HepG2 (cell line): ENCODE data around the gene NCAPG. TPM values are rescaled to one million over a fixed set of nuclear protein-coding genes. Genes with fewer than 3 reads are reported as not detected.

Experiments
- CENPT ChIP-seq: sonication (generic); formaldehyde crosslinking; IDR thresholded peaks from 2 replicates; pipeline ENCODE4 v1.8.0; 2022; ENCODE audit warnings: low read depth, mild to moderate bottlenecking, moderate library complexity, missing genetic modification reagents
- EHMT2 ChIP-seq: fragments of 200-600 bp; sonication (generic); IDR thresholded peaks from 2 replicates; pipeline ENCODE4 v1.7.0; 2017; ENCODE audit warnings: antibody characterized with exemption, low read depth, low read length, borderline replicate concordance
- HOXD1 ChIP-seq: sonication (generic); formaldehyde crosslinking; IDR thresholded peaks from 2 replicates; pipeline ENCODE4 v1.5.0; 2020; ENCODE audit warnings: missing genetic modification reagents
- NR2F6 ChIP-seq, 2 experiments: IDR thresholded peaks; 2 replicates each; pipeline ENCODE4 v1.6.1; 2016; ENCODE audit warnings: antibody characterized with exemption in 1 of 2, mild to moderate bottlenecking in 1 of 2
- PTBP1 ChIP-seq: fragments of 200-400 bp; formaldehyde crosslinking; IDR thresholded peaks from 2 replicates; pipeline ENCODE4 v1.6.1; 2018; ENCODE audit warnings: low read length, low read depth; ENCODE audit not compliant: poor library complexity, severe bottlenecking
- SIX1 ChIP-seq: sonication (generic); formaldehyde crosslinking; IDR thresholded peaks from 2 replicates; pipeline ENCODE4 v1.4.0; 2020; ENCODE audit warnings: missing genetic modification reagents, borderline replicate concordance
- SMYD3 ChIP-seq: sonication (generic); formaldehyde crosslinking; IDR thresholded peaks from 2 replicates; pipeline ENCODE4 v1.8.1; 2023; ENCODE audit warnings: mild to moderate bottlenecking, missing genetic modification reagents
- TGIF2 ChIP-seq: IDR thresholded peaks from 2 replicates; pipeline ENCODE4 v1.6.1; 2016; ENCODE audit warnings: control low read depth, missing compliant biosample characterization
- TOE1 ChIP-seq: sonication (generic); formaldehyde crosslinking; IDR thresholded peaks from 2 replicates; pipeline ENCODE4 v1.4.0; 2020; ENCODE audit warnings: mild to moderate bottlenecking, missing genetic modification reagents
- ZNF501 ChIP-seq: sonication (generic); formaldehyde crosslinking; IDR thresholded peaks from 2 replicates; pipeline ENCODE4 v1.5.1; 2020; ENCODE audit warnings: mild to moderate bottlenecking, moderate library complexity, missing genetic modification reagents
- ZNF546 ChIP-seq: sonication (generic); formaldehyde crosslinking; conservative IDR thresholded peaks from 2 replicates; pipeline ENCODE4 v1.8.1; 2023; ENCODE audit warnings: mild to moderate bottlenecking, missing genetic modification reagents
- ZNF549 ChIP-seq: sonication (generic); formaldehyde crosslinking; IDR thresholded peaks from 2 replicates; pipeline ENCODE4 v1.5.0; 2020; ENCODE audit warnings: missing genetic modification reagents
- ZNF674 ChIP-seq: sonication (generic); formaldehyde crosslinking; IDR thresholded peaks from 2 replicates; pipeline ENCODE4 v1.5.0; 2020; ENCODE audit warnings: low read depth, mild to moderate bottlenecking, missing genetic modification reagents
- ZNF709 ChIP-seq: sonication (generic); formaldehyde crosslinking; IDR thresholded peaks from 2 replicates; pipeline ENCODE4 v1.5.0; 2020; ENCODE audit warnings: mild to moderate bottlenecking, missing genetic modification reagents
- polyA plus RNA-seq, 8 experiments: library from polyadenylated mRNA; depleted of rRNA in 3 of 8; stranded (reverse) in 7 of 8; unstranded in 1 of 8; fragments of >200 nt; fragmentation: Illumina TruSeq in 4 of 8; extraction: Trizol in 4 of 8; gene quantifications; 2 replicates each; pipeline versions ENCODE4 v1.2.1 to v1.2.3, GENCODE V29; 2011 to 2016; ENCODE audit warnings: low read depth in 4 of 8, missing spikeins in 1 of 8, mixed read lengths in 1 of 8; ENCODE audit not compliant: insufficient read depth in 1 of 8
- total RNA-seq, 5 experiments: library from RNA; depleted of rRNA; stranded (reverse); fragments of >200 nt; fragmentation: Illumina TruSeq; extraction: Trizol; gene quantifications; 2 replicates each; pipeline ENCODE4 v1.2.3, GENCODE V29; 2016; ENCODE audit warnings: low read depth in 1 of 5
- TF ChIP-seq, protein P1 (sequence below): sonication (generic); formaldehyde crosslinking; IDR thresholded peaks from 2 replicates; pipeline ENCODE4 v1.4.0; 2020; ENCODE audit warnings: low read depth, mild to moderate bottlenecking, missing genetic modification reagents
- TF ChIP-seq, protein P2 (sequence below): IDR thresholded peaks from 2 replicates; pipeline ENCODE4 v1.6.1; 2016; ENCODE audit warnings: low read depth, control low read depth
- TF ChIP-seq, protein P3 (sequence below): sonication (generic); formaldehyde crosslinking; IDR thresholded peaks from 2 replicates; pipeline ENCODE4 v1.4.0; 2020; ENCODE audit warnings: mild to moderate bottlenecking, missing genetic modification reagents
- TF ChIP-seq, protein P4 (sequence below): sonication (generic); formaldehyde crosslinking; IDR thresholded peaks from 2 replicates; pipeline ENCODE4 v1.8.0; 2022; ENCODE audit warnings: missing genetic modification reagents, low read depth, mild to moderate bottlenecking, borderline replicate concordance
- TF ChIP-seq, protein P5 (sequence below): sonication (generic); formaldehyde crosslinking; IDR thresholded peaks from 2 replicates; pipeline ENCODE4 v1.5.1; 2020; ENCODE audit warnings: missing genetic modification reagents, mild to moderate bottlenecking, borderline replicate concordance
- TF ChIP-seq, protein P6 (sequence below): sonication (generic); formaldehyde crosslinking; IDR thresholded peaks from 2 replicates; pipeline ENCODE4 v1.4.0; 2020; ENCODE audit warnings: missing genetic modification reagents

NCAPG gene
- total and polyA plus RNA-seq, 2 of the 13 experiments (the other 11 are each of a cell fraction or from before 2014, with no cell fraction given): 14.8 to 61.9 TPM

DNA sequence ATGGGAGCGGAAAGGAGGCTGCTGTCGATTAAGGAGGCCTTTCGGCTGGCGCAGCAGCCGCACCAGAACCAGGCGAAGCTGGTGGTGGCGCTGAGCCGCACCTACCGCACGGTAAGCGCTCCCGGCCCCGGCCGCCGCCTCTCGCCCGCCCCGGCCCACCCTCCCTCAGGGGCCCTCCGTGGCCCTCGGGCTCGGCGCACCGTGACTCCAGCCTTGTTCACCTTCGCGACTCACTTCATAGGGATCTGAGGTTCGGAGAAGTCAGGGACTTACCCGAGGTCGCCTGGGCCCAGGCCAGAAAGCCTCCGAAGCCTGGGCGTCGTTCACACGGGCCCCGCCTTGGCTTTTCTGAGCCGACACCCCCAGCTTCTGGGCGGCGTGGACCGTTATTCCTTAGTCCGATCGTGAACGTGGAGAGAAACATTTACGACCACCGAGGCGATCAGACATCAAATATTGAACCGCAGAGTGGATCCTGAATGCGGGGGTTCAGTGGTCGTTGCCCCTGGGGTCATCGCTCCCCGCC is 362 bp downstream of the NCAPG start (continued):
- TF ChIP-seq, protein P1, sequence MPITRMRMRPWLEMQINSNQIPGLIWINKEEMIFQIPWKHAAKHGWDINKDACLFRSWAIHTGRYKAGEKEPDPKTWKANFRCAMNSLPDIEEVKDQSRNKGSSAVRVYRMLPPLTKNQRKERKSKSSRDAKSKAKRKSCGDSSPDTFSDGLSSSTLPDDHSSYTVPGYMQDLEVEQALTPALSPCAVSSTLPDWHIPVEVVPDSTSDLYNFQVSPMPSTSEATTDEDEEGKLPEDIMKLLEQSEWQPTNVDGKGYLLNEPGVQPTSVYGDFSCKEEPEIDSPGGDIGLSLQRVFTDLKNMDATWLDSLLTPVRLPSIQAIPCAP (CRISPR knock-in tag): no peak
- TF ChIP-seq, protein P2, sequence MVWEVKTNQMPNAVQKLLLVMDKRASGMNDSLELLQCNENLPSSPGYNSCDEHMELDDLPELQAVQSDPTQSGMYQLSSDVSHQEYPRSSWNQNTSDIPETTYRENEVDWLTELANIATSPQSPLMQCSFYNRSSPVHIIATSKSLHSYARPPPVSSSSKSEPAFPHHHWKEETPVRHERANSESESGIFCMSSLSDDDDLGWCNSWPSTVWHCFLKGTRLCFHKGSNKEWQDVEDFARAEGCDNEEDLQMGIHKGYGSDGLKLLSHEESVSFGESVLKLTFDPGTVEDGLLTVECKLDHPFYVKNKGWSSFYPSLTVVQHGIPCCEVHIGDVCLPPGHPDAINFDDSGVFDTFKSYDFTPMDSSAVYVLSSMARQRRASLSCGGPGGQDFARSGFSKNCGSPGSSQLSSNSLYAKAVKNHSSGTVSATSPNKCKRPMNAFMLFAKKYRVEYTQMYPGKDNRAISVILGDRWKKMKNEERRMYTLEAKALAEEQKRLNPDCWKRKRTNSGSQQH: no peak
- TF ChIP-seq NR2F6 (IDR thresholded peaks at IDR 0.05) (no peak), NR2F6 (CRISPR knock-in tag; IDR thresholded peaks at IDR 0.05) (no peak), TOE1 (CRISPR knock-in tag) (no peak), CENPT (CRISPR knock-in tag) (no peak), TGIF2 (CRISPR knock-in tag) (no peak; the same call in 1 of the 2 replicates), ZNF709 (CRISPR knock-in tag) (no peak; the same call in 1 of the 2 replicates), SIX1 (no peak), ZNF501 (CRISPR knock-in tag) (no peak), ZNF674 (no peak), ZNF549 (no peak), PTBP1 (no peak), ZNF546 (no peak), EHMT2 (no peak), HOXD1 (CRISPR knock-in tag) (no peak), SMYD3 (no peak)
- TF ChIP-seq, protein P3, sequence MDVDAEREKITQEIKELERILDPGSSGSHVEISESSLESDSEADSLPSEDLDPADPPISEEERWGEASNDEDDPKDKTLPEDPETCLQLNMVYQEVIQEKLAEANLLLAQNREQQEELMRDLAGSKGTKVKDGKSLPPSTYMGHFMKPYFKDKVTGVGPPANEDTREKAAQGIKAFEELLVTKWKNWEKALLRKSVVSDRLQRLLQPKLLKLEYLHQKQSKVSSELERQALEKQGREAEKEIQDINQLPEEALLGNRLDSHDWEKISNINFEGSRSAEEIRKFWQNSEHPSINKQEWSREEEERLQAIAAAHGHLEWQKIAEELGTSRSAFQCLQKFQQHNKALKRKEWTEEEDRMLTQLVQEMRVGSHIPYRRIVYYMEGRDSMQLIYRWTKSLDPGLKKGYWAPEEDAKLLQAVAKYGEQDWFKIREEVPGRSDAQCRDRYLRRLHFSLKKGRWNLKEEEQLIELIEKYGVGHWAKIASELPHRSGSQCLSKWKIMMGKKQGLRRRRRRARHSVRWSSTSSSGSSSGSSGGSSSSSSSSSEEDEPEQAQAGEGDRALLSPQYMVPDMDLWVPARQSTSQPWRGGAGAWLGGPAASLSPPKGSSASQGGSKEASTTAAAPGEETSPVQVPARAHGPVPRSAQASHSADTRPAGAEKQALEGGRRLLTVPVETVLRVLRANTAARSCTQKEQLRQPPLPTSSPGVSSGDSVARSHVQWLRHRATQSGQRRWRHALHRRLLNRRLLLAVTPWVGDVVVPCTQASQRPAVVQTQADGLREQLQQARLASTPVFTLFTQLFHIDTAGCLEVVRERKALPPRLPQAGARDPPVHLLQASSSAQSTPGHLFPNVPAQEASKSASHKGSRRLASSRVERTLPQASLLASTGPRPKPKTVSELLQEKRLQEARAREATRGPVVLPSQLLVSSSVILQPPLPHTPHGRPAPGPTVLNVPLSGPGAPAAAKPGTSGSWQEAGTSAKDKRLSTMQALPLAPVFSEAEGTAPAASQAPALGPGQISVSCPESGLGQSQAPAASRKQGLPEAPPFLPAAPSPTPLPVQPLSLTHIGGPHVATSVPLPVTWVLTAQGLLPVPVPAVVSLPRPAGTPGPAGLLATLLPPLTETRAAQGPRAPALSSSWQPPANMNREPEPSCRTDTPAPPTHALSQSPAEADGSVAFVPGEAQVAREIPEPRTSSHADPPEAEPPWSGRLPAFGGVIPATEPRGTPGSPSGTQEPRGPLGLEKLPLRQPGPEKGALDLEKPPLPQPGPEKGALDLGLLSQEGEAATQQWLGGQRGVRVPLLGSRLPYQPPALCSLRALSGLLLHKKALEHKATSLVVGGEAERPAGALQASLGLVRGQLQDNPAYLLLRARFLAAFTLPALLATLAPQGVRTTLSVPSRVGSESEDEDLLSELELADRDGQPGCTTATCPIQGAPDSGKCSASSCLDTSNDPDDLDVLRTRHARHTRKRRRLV: no peak
- TF ChIP-seq, protein P4, sequence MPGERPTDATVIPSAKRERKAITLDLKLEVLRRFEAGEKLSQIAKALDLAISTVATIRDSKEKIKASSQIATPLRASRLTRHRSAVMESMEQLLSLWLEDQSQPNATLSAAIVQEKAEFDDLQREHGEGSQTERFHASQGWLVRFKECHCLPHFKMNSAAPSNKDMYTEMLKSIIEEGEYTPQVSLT (CRISPR knock-in tag): no peak
- TF ChIP-seq, protein P5, sequence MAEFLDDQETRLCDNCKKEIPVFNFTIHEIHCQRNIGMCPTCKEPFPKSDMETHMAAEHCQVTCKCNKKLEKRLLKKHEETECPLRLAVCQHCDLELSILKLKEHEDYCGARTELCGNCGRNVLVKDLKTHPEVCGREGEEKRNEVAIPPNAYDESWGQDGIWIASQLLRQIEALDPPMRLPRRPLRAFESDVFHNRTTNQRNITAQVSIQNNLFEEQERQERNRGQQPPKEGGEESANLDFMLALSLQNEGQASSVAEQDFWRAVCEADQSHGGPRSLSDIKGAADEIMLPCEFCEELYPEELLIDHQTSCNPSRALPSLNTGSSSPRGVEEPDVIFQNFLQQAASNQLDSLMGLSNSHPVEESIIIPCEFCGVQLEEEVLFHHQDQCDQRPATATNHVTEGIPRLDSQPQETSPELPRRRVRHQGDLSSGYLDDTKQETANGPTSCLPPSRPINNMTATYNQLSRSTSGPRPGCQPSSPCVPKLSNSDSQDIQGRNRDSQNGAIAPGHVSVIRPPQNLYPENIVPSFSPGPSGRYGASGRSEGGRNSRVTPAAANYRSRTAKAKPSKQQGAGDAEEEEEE (CRISPR knock-in tag): no peak
- TF ChIP-seq, protein P6, sequence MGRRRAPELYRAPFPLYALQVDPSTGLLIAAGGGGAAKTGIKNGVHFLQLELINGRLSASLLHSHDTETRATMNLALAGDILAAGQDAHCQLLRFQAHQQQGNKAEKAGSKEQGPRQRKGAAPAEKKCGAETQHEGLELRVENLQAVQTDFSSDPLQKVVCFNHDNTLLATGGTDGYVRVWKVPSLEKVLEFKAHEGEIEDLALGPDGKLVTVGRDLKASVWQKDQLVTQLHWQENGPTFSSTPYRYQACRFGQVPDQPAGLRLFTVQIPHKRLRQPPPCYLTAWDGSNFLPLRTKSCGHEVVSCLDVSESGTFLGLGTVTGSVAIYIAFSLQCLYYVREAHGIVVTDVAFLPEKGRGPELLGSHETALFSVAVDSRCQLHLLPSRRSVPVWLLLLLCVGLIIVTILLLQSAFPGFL (CRISPR knock-in tag): no peak
